ENCODE data around the gene PLCXD3. TPM values are rescaled to one million over a fixed set of nuclear protein-coding genes. Genes with fewer than 3 reads are reported as not detected.

The PLCXD3 gene
- total RNA-seq, 1 donor from 2014 or later, result not detected

DNA sequence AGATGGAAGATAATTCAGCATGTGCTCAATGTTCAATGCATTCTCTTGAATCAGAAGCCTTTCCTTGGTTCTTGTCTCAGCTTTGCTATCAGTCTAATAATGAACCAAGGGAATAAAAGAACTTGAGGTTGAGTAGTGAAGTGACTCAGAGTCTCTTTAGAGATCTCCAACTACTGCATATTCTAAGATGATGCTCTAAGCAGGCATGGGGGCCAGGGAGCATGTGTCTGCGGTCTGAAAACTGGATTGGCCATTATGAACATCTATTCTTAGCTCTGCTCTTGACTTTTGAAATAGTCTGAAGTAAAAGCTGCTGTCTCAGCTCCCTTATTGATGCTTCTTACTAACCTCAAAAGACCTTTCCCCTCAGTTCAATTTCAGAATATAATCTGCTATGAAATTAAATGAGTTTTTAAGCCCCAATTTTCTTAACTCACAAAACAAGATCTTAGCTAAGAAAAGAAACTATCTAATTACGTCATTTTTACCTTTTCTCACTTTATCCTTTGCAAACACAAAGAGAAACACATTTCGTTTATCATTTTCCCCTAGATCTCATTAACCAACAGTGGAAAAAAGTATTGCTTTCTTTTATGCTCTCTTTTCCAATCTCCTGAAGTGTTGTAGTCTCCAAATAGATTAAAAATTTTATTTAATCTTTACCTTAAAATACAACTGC is 44.8 kb downstream of the PLCXD3 start:
- H3K4me3 Mint-ChIP-seq, result no peak overlapping the region
- TF ChIP-seq, protein P1, sequence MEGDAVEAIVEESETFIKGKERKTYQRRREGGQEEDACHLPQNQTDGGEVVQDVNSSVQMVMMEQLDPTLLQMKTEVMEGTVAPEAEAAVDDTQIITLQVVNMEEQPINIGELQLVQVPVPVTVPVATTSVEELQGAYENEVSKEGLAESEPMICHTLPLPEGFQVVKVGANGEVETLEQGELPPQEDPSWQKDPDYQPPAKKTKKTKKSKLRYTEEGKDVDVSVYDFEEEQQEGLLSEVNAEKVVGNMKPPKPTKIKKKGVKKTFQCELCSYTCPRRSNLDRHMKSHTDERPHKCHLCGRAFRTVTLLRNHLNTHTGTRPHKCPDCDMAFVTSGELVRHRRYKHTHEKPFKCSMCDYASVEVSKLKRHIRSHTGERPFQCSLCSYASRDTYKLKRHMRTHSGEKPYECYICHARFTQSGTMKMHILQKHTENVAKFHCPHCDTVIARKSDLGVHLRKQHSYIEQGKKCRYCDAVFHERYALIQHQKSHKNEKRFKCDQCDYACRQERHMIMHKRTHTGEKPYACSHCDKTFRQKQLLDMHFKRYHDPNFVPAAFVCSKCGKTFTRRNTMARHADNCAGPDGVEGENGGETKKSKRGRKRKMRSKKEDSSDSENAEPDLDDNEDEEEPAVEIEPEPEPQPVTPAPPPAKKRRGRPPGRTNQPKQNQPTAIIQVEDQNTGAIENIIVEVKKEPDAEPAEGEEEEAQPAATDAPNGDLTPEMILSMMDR (IDR thresholded peaks at IDR 0.05), result no peak
- no peaks in the 10 kb centered on the region for H3K36me3 Mint-ChIP-seq (ENCODE audit: low read depth)
- no peak overlapping the region for H3K27ac Mint-ChIP-seq
- intact Hi-C loops (cut with micrococcal nuclease), result no loop called here
- CTCF ChIA-PET, result no interaction called here
- H3K9me3 Mint-ChIP-seq, result peaks cover 3% of the 10 kb centered on the region
- H3K27me3 Mint-ChIP-seq, result peaks cover 2% of the 10 kb centered on the region
- ATAC-seq (ENCODE audit: low read depth) (no peak), DNase-seq (no peak)
- POLR2A ChIA-PET, result no interaction called here
- no peaks in the 10 kb centered on the region for H3K4me1 Mint-ChIP-seq

- Mint-ChIP-seq H3K9me3 (no peaks in the 10 kb centered on the region), H3K27ac (no peak overlapping the region), H3K4me3 (no peak overlapping the region), H3K27me3 (no peaks in the 10 kb centered on the region), H3K4me1 (no peaks in the 10 kb centered on the region), H3K36me3 (ENCODE audit: low read depth) (no peaks in the 10 kb centered on the region)
- TF ChIP-seq, protein P1 (IDR thresholded peaks at IDR 0.05), result no peak
- no peak for ATAC-seq (ENCODE audit: low read depth)
- no peak for DNase-seq
- intact Hi-C loops (cut with micrococcal nuclease), result no loop called here
- ChIA-PET CTCF (no interaction called here), POLR2A (no interaction called here)
Measured at GRCh38 chr5:41459557-41459956, 50.8 kb downstream of the PLCXD3 start.

GRCh38 chr5:41457094-41457493 is 53.3 kb downstream of the PLCXD3 start:
- no peak for DNase-seq
- Mint-ChIP-seq H3K4me3 (no peak overlapping the region), H3K9me3 (peaks cover 2% of the 10 kb centered on the region), H3K27me3 (no peaks in the 10 kb centered on the region), H3K27ac (no peak overlapping the region), H3K4me1 (no peaks in the 10 kb centered on the region), H3K36me3 (ENCODE audit: low read depth) (no peaks in the 10 kb centered on the region)
- ChIA-PET CTCF (no interaction called here), POLR2A (no interaction called here)
- TF ChIP-seq, protein P1 (IDR thresholded peaks at IDR 0.05), result no peak
- ATAC-seq (ENCODE audit: low read depth), result no peak
- intact Hi-C loops (cut with micrococcal nuclease), result no loop called here

DNA sequence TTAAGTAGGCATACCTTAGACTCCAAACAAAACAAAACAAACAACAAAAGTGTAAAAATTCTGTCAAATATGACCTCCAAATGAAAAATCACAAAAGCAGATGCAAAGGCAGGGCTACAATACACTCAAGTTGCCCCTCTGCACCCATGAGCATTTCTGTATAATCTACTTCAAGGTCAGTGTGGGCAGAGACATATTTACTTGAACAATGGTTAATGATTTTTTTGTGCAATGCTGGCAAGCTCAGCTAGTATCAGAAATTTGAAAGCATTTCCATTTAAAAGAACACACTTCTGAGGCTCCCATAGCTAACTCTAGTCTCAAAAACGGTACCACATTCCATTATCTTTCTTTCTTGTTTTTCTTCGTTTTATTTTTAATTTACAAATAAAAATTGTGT is 57.9 kb downstream of the PLCXD3 start:
- Mint-ChIP-seq H3K4me1 (no peaks in the 10 kb centered on the region), H3K4me3 (no peak overlapping the region), H3K9me3 (peaks cover 2% of the 10 kb centered on the region), H3K36me3 (ENCODE audit: low read depth) (no peaks in the 10 kb centered on the region), H3K27ac (no peak overlapping the region), H3K27me3 (no peaks in the 10 kb centered on the region)
- DNase-seq (no peak), ATAC-seq (ENCODE audit: low read depth) (no peak)
- ChIA-PET POLR2A (no interaction called here), CTCF (no interaction called here)
- intact Hi-C loops (cut with micrococcal nuclease), result no loop called here
- TF ChIP-seq, protein P1 (IDR thresholded peaks at IDR 0.05), result no peak

DNA sequence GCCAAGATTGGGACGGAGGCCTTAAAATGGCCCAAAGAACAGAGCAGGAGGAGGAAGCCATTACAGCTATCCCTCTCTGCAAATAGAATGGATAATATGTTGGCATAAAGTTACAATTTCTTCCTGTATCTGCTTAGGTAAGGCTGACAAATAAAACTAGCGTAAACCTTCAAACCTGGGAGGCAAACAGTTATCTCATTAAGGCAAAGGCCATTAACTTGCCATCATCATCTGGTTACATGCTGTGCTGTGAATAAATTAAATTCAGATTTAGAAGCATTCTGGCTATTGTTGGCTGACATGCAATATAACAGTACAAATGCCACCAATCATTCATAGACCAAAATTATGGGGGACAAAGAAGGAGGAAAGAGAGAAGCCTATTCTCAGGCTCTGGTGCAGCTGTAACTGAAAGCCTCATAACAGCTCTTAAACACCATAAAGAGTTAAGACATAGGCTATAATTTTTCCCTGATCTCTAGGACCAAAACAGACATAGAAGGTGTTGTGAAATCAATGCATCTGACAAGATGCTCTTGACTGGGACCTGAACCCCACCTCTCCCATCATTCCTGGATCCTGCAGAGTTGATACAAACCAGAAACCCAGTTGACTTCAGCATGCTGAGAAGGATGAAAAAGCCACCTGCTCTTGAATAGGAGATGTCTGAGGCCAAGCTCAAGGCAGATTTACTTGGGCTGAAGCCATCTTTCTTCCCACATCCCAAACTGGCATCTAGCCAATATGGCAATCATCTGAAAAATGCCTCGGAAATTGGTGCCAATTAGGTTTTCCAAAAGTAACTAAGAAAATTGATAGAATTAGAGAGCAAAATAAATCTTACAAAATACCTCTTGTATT is 62.5 kb downstream of the PLCXD3 start:
- no peaks in the 10 kb centered on the region for H3K9me3 Mint-ChIP-seq
- no peak overlapping the region for H3K27ac Mint-ChIP-seq
- DNase-seq, result no peak
- intact Hi-C loops (cut with micrococcal nuclease), result no loop called here
- H3K27me3 Mint-ChIP-seq, result no peaks in the 10 kb centered on the region
- H3K4me3 Mint-ChIP-seq, result no peak overlapping the region
- ChIA-PET CTCF (no interaction called here), POLR2A (no interaction called here)
- ATAC-seq (ENCODE audit: low read depth), result no peak
- TF ChIP-seq, protein P1 (IDR thresholded peaks at IDR 0.05), result no peak
- no peaks in the 10 kb centered on the region for H3K4me1 Mint-ChIP-seq
- no peaks in the 10 kb centered on the region for H3K36me3 Mint-ChIP-seq (ENCODE audit: low read depth)

Measured in activated B cell treated with CpG ODN at 0.5 μM for 24 hours (primary cell).